DND-41 (cell line): ENCODE data around the gene KCNG3.

Source experiments
- EZH2 ChIP-seq: IDR thresholded peaks from 3 replicates; pipeline ENCODE4 v1.6.1; 2012; ENCODE audit warnings: borderline replicate concordance, low read depth, mild to moderate bottlenecking, moderate library complexity, low read length, inconsistent platforms; ENCODE audit not compliant: severe bottlenecking
- TF ChIP-seq, protein P1 (sequence below): IDR thresholded peaks from 2 replicates; pipeline ENCODE4 v1.5.1; 2012; ENCODE audit warnings: borderline replicate concordance, low read length, moderate library complexity, mild to moderate bottlenecking; ENCODE audit not compliant: poor library complexity, severe bottlenecking; ENCODE audit errors: extremely low read depth

DNA sequence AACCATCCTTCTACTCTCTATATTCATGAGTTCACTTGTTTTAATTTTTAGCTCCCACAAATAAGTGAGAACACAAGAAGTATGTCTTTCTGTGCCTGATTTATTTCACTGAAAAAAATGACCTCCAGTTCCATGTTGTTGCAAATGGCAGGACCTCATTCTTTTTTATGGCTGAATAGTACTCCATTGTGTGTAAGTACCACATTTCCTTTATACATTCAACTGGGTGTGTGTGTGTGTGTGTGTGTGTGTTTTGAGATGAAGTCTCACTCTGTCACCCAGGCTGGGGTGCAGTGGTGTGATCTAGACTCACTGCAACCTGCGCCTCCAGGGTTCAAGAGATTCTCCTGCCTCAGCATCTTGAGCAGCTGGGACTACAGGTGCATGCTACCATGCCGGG is 41.2 kb downstream of the KCNG3 start:
- TF ChIP-seq, protein P1, sequence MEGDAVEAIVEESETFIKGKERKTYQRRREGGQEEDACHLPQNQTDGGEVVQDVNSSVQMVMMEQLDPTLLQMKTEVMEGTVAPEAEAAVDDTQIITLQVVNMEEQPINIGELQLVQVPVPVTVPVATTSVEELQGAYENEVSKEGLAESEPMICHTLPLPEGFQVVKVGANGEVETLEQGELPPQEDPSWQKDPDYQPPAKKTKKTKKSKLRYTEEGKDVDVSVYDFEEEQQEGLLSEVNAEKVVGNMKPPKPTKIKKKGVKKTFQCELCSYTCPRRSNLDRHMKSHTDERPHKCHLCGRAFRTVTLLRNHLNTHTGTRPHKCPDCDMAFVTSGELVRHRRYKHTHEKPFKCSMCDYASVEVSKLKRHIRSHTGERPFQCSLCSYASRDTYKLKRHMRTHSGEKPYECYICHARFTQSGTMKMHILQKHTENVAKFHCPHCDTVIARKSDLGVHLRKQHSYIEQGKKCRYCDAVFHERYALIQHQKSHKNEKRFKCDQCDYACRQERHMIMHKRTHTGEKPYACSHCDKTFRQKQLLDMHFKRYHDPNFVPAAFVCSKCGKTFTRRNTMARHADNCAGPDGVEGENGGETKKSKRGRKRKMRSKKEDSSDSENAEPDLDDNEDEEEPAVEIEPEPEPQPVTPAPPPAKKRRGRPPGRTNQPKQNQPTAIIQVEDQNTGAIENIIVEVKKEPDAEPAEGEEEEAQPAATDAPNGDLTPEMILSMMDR: no peak
- no peak for TF ChIP-seq EZH2
